Measurements from ENCODE around the gene MAP3K21. TPM values are rescaled to one million over a fixed set of nuclear protein-coding genes. Genes with fewer than 3 reads are reported as not detected.

The MAP3K21 gene
- total and polyA plus RNA-seq, 3 donors from 2014 or later: 17.2 to 111 (median 80.2) TPM

DNA sequence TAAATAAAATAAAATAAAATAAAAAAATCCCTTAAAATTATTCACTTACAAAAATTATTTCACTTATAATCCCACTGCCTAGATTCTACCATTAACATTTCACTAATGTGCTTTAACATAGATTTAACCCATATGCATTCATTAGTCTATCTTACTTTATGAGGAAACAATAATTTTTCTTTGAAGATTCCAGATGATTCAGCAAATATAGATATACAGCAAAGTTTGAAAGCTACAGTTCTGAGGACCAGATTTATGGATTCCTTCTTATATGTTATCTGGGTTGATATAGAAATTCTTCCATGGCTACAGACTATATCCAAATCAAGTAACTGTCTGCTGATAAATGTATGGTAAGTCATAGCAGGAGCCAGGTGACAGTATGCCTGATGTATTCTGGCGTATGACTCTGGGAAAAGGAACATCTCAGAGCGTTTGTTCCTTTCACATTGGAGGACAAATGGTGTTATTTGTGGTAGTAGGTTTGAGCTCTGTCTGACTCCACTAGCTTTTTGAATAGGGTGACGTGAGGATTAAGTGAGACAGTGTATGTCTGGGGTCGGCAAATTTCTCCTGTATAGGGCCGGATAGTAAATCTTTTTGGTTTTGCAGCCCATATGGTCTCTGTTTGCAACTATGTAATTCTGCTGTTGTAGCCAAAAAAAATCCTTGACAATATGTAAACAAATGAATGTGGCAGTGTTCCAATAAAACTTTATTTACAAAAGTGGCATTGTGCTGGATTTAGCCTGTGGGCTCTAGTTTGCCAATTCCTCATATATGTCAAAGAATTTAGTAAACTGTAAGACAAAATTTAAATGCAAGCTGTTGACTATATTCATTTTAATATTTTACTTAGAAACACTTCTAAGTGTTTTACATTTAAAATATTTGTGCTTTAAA, 9.3 kb downstream of the MAP3K21 start:
- WGBS, 2 donors: 72 to 73% methylated on average over 5 of the region's 5 CpGs
- Histone ChIP-seq H3K27me3 (no peaks in the 10 kb centered on the region), H3K9me3 (no peaks in the 10 kb centered on the region), H3K4me1 (no peaks in the 10 kb centered on the region), H3K4me3 (no peak overlapping the region), H3K27ac (no peak overlapping the region), H3K36me3 (ENCODE audit: low read depth, missing control alignments) (no peaks in the 10 kb centered on the region)
- DNase-seq: no peak
- TF ChIP-seq, protein P1, sequence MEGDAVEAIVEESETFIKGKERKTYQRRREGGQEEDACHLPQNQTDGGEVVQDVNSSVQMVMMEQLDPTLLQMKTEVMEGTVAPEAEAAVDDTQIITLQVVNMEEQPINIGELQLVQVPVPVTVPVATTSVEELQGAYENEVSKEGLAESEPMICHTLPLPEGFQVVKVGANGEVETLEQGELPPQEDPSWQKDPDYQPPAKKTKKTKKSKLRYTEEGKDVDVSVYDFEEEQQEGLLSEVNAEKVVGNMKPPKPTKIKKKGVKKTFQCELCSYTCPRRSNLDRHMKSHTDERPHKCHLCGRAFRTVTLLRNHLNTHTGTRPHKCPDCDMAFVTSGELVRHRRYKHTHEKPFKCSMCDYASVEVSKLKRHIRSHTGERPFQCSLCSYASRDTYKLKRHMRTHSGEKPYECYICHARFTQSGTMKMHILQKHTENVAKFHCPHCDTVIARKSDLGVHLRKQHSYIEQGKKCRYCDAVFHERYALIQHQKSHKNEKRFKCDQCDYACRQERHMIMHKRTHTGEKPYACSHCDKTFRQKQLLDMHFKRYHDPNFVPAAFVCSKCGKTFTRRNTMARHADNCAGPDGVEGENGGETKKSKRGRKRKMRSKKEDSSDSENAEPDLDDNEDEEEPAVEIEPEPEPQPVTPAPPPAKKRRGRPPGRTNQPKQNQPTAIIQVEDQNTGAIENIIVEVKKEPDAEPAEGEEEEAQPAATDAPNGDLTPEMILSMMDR (IDR thresholded peaks at IDR 0.05): no peak
- intact Hi-C loops (cut with DNase I; ENCODE audit: low total_unique reads): no loop called here

DNA sequence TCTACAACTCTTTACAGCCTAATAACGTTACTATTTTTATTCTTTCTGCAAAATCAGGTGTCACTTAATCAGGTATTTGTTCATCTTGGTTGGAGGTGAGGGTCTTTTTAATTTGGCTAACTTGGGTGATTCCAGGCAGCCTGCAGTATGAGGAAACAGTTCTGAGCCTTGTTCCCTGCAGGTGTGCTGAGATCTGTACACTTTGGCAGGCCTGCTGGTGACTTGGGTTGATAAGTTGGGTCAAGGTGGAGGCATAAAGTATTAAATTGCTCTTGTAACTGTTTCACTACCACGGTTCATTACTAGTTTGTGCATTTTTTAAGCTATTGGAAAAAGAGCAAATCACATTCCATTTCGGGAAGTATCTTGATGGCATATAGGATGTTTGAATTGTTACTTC, 10.0 kb downstream of the MAP3K21 start:
- 58 to 66% methylated on average over 3 of the region's 3 CpGs for WGBS, 2 donors
- DNase-seq: no peak
- no peak overlapping the region for H3K27ac ChIP-seq
- intact Hi-C loops (cut with DNase I; ENCODE audit: low total_unique reads): no loop called here
- H3K9me3 ChIP-seq: no peaks in the 10 kb centered on the region
- no peak for TF ChIP-seq POLR2A (IDR thresholded peaks at IDR 0.05)
- TF ChIP-seq, protein P1 (IDR thresholded peaks at IDR 0.05): no peak
- no peaks in the 10 kb centered on the region for H3K27me3 ChIP-seq
- H3K4me3 ChIP-seq: no peak overlapping the region
- H3K4me1 ChIP-seq: no peaks in the 10 kb centered on the region
- no peaks in the 10 kb centered on the region for H3K36me3 ChIP-seq (ENCODE audit: low read depth, missing control alignments)

DNA sequence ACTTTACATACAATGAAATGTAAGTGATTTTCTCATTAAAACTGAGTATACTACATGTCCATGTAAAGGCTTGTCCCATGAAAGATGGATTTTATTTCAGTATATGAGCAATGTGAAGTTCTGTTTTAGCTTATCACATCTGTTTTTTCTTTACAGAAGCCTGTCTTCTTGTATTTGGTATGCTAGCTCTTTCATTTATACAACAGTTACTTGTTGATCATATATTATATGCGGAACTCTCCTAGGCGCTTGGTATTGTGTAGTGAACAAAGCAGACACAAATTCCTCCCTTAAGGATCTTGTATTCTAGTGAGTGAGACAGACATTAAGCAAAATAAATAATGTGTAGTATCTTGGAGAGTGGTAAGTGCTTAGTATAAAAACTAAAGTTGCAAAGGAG, 10.6 kb downstream of the MAP3K21 start:
- H3K36me3 ChIP-seq (ENCODE audit: low read depth, missing control alignments): no peaks in the 10 kb centered on the region
- H3K27ac ChIP-seq: no peak overlapping the region
- no peak overlapping the region for H3K4me3 ChIP-seq
- intact Hi-C loops (cut with DNase I; ENCODE audit: low total_unique reads): no loop called here
- 83 to 88% methylated on average over 2 of the region's 2 CpGs for WGBS, 2 donors
- no peak for DNase-seq
- TF ChIP-seq, protein P1 (IDR thresholded peaks at IDR 0.05): no peak
- no peak for TF ChIP-seq POLR2A (IDR thresholded peaks at IDR 0.05)
- no peaks in the 10 kb centered on the region for H3K27me3 ChIP-seq
- no peaks in the 10 kb centered on the region for H3K9me3 ChIP-seq
- no peaks in the 10 kb centered on the region for H3K4me1 ChIP-seq

DNA sequence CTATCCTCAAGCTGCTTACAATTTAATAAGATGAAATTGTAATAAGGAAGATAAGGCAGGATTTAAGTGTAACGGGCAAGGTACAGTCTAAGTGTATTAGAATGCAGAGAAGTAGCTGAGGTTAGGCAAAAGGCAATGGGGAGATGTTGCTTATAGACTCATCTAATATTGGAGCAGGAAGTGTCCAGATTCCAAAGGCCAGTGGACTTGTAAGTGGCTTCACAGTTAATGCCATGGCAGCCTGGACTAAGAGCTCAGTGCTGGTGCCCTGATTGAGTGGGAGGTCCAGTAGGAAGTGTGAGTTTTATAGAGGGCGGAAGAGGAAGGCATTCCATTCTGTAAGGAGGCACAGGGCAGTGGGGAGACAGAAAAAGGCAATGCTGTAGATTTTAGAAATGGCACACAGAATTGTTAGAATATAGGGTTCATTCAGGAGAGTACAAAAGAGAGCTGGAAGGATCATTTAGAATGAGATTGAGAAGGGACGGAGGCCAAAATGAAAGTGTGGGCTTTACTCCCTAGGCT, 12.6 kb downstream of the MAP3K21 start:
- Histone ChIP-seq H3K27ac (no peak overlapping the region), H3K9me3 (no peaks in the 10 kb centered on the region), H3K4me1 (no peaks in the 10 kb centered on the region), H3K4me3 (no peak overlapping the region), H3K27me3 (no peaks in the 10 kb centered on the region), H3K36me3 (ENCODE audit: low read depth, missing control alignments) (no peaks in the 10 kb centered on the region)
- WGBS, 2 donors: 58 to 74% methylated on average over 3 of the region's 3 CpGs
- intact Hi-C loops (cut with DNase I; ENCODE audit: low total_unique reads): no loop called here
- no peak for DNase-seq
- TF ChIP-seq, protein P1 (IDR thresholded peaks at IDR 0.05): no peak
- TF ChIP-seq POLR2A (IDR thresholded peaks at IDR 0.05): no peak

Data from testis (tissue), 3 donors.